Suprapubic skin (tissue), 4 donors: ENCODE measurements around the gene PROX1. TPM values are rescaled to one million over a fixed set of nuclear protein-coding genes. Genes with fewer than 3 reads are reported as not detected.

Experiments
- DNase-seq, 2 donors: peaks; one replicate each; pipeline ENCODE4 v3.0.0-alpha.2; 2019; ENCODE audit warnings: low spot score in 2 of 2
- H3K27ac ChIP-seq: fragments of 200-600 bp; sonication (generic); one replicate; pipeline ENCODE4 v1.5.1; 2019
- H3K27me3 ChIP-seq: fragments of 200-600 bp; sonication (generic); one replicate; pipeline ENCODE4 v1.5.1; 2019
- H3K36me3 ChIP-seq: fragments of 200-600 bp; sonication (generic); one replicate; pipeline ENCODE4 v1.5.1; 2019
- H3K4me1 ChIP-seq: fragments of 200-600 bp; sonication (generic); one replicate; pipeline ENCODE4 v1.5.1; 2019
- H3K4me3 ChIP-seq: fragments of 200-600 bp; sonication (generic); one replicate; pipeline ENCODE4 v1.5.1; 2019; ENCODE audit warnings: mild to moderate bottlenecking
- H3K9me3 ChIP-seq: fragments of 200-600 bp; sonication (generic); one replicate; pipeline ENCODE4 v1.5.1; 2019
- CTCF ChIP-seq, 2 donors: fragments of 200-600 bp in 1 of 2; fragments of 450-650 bp in 1 of 2; sonication (generic) in 1 of 2; IDR thresholded peaks; one replicate each; pipeline ENCODE4 v1.5.1; 2016 to 2019; ENCODE audit warnings: antibody characterized with exemption in 2 of 2, mild to moderate bottlenecking in 1 of 2, moderate library complexity in 1 of 2
- EP300 ChIP-seq: sonication (generic); formaldehyde crosslinking; IDR thresholded peaks from one replicate; pipeline ENCODE4 v1.6.1; 2017; ENCODE audit warnings: antibody characterized with exemption
- POLR2A ChIP-seq, 2 donors: fragments of 450-650 bp; IDR thresholded peaks; one replicate each; pipeline ENCODE4 v1.6.1; 2017; ENCODE audit warnings: antibody characterized with exemption in 2 of 2, mild to moderate bottlenecking in 2 of 2, moderate library complexity in 2 of 2
- POLR2AphosphoS5 ChIP-seq, 3 donors: sonication (generic); formaldehyde crosslinking; IDR thresholded peaks; one replicate each; pipeline ENCODE4 v1.6.1; 2017; ENCODE audit warnings: antibody characterized with exemption in 3 of 3
- WGBS: methylation state at CpG from one replicate; pipeline ENCODE4 v1.1.5; 2018; 5-methylcytosine and 5-hydroxymethylcytosine counted together
- total RNA-seq, 4 donors: library from RNA; depleted of rRNA; stranded (reverse); fragments of >200 nt; gene quantifications; one replicate each; pipeline ENCODE4 v1.1.0, GENCODE V29; 2016

PROX1 gene
- total RNA-seq, 4 donors from 2014 or later = 0.68 to 1.9 (median 1.3) TPM

- no peaks in the 10 kb centered on the region for H3K9me3 ChIP-seq
- TF ChIP-seq CTCF (IDR thresholded peaks at IDR 0.05) = no peak
- no peak for TF ChIP-seq POLR2A (IDR thresholded peaks at IDR 0.05)
- no peaks in the 10 kb centered on the region for H3K27me3 ChIP-seq
- WGBS = 60% methylated on average over 6 of the region's 6 CpGs
- no peaks in the 10 kb centered on the region for H3K4me1 ChIP-seq
- DNase-seq = no peak
- no peak overlapping the region for H3K4me3 ChIP-seq
- H3K27ac ChIP-seq = no peak overlapping the region
- no peaks in the 10 kb centered on the region for H3K36me3 ChIP-seq
Observed at GRCh38 chr1:213947200-213947801, 40.5 kb upstream of the PROX1 start.

- WGBS = 80% methylated on average over 5 of the region's 5 CpGs
- no peaks in the 10 kb centered on the region for H3K36me3 ChIP-seq
- no peaks in the 10 kb centered on the region for H3K9me3 ChIP-seq
- no peak overlapping the region for H3K4me3 ChIP-seq
- no peak for TF ChIP-seq CTCF (IDR thresholded peaks at IDR 0.05)
- no peak for TF ChIP-seq EP300
- TF ChIP-seq POLR2AphosphoS5 (IDR thresholded peaks at IDR 0.05) = no peak
- H3K4me1 ChIP-seq = no peaks in the 10 kb centered on the region
- no peak overlapping the region for H3K27ac ChIP-seq
- no peaks in the 10 kb centered on the region for H3K27me3 ChIP-seq
- no peak for DNase-seq
Observed at GRCh38 chr1:213951876-213952275, 35.9 kb upstream of the PROX1 start.

GRCh38 chr1:213953806-213954205, 34.0 kb upstream of the PROX1 start:
- no peaks in the 10 kb centered on the region for H3K4me1 ChIP-seq
- no peak overlapping the region for H3K4me3 ChIP-seq
- no peak for TF ChIP-seq CTCF (IDR thresholded peaks at IDR 0.05)
- TF ChIP-seq EP300 = no peak
- no peak for TF ChIP-seq POLR2AphosphoS5 (IDR thresholded peaks at IDR 0.05)
- no peak for TF ChIP-seq POLR2A (IDR thresholded peaks at IDR 0.05)

GRCh38 chr1:213956295-213956770, 31.4 kb upstream of the PROX1 start:
- H3K4me1 ChIP-seq = no peaks in the 10 kb centered on the region
- no peak for DNase-seq
- TF ChIP-seq POLR2A (IDR thresholded peaks at IDR 0.05) (no peak), EP300 (no peak), CTCF (IDR thresholded peaks at IDR 0.05) (no peak), POLR2AphosphoS5 (IDR thresholded peaks at IDR 0.05) (no peak)
- H3K27me3 ChIP-seq = no peaks in the 10 kb centered on the region
- H3K27ac ChIP-seq = no peak overlapping the region
- no peaks in the 10 kb centered on the region for H3K9me3 ChIP-seq
- no peak overlapping the region for H3K4me3 ChIP-seq
- H3K36me3 ChIP-seq = no peaks in the 10 kb centered on the region
- 85% methylated on average over 8 of the region's 8 CpGs for WGBS

More at GRCh38 chr1:213953806-213954205, 34.0 kb upstream of the PROX1 start:
- Histone ChIP-seq H3K9me3 (no peaks in the 10 kb centered on the region), H3K27me3 (no peaks in the 10 kb centered on the region), H3K36me3 (no peaks in the 10 kb centered on the region), H3K27ac (no peak overlapping the region)
- no peak for DNase-seq
- 72% methylated on average over 8 of the region's 8 CpGs for WGBS

- no peaks in the 10 kb centered on the region for H3K9me3 ChIP-seq
- no peak for TF ChIP-seq CTCF (IDR thresholded peaks at IDR 0.05)
- no peak for TF ChIP-seq POLR2AphosphoS5 (IDR thresholded peaks at IDR 0.05)
- TF ChIP-seq POLR2A (IDR thresholded peaks at IDR 0.05) = no peak
- no peak for TF ChIP-seq EP300
- DNase-seq = no peak
- no peaks in the 10 kb centered on the region for H3K27me3 ChIP-seq
- H3K4me3 ChIP-seq = no peak overlapping the region
- no peak overlapping the region for H3K27ac ChIP-seq
- no peaks in the 10 kb centered on the region for H3K4me1 ChIP-seq
- 93% methylated on average over 2 of the region's 2 CpGs for WGBS
- H3K36me3 ChIP-seq = no peaks in the 10 kb centered on the region
Observed at GRCh38 chr1:213958346-213958745, 29.4 kb upstream of the PROX1 start.
